IPS-18c (cell line): ENCODE measurements around the gene ZNF423.

ENCODE experiments used
- H3K4me3 ChIP-seq: 2 replicates; pipeline ENCODE4 v1.7.0; 2013; ENCODE audit warnings: low read depth, mild to moderate bottlenecking, low read length, moderate library complexity; ENCODE audit not compliant: insufficient read depth
- H3K9me3 ChIP-seq: one replicate; pipeline ENCODE4 v1.6.1; 2013; ENCODE audit warnings: mild to moderate bottlenecking, low read length, moderate library complexity; ENCODE audit not compliant: control insufficient read depth, insufficient read depth

The ZNF423 gene

GRCh38 chr16:49645263-49645662 is 210.6 kb downstream of the ZNF423 start:
- no peaks in the 10 kb centered on the region for H3K9me3 ChIP-seq

GRCh38 chr16:49644145-49644463 is 211.8 kb downstream of the ZNF423 start:
- no peak overlapping the region for H3K4me3 ChIP-seq
- no peaks in the 10 kb centered on the region for H3K9me3 ChIP-seq

More at GRCh38 chr16:49645263-49645662, 210.6 kb downstream of the ZNF423 start:
- no peak overlapping the region for H3K4me3 ChIP-seq

- H3K9me3 ChIP-seq = no peaks in the 10 kb centered on the region
- H3K4me3 ChIP-seq = no peak overlapping the region
Observed at GRCh38 chr16:49643429-49644144, 212.3 kb downstream of the ZNF423 start.

GRCh38 chr16:49641250-49641649 is 214.7 kb downstream of the ZNF423 start:
- no peak overlapping the region for H3K4me3 ChIP-seq
- H3K9me3 ChIP-seq = no peaks in the 10 kb centered on the region

GRCh38 chr16:49640581-49640980 is 215.3 kb downstream of the ZNF423 start:
- no peak overlapping the region for H3K4me3 ChIP-seq
- H3K9me3 ChIP-seq = no peaks in the 10 kb centered on the region

- H3K4me3 ChIP-seq = no peak overlapping the region
Observed at GRCh38 chr16:49639739-49640431, 216.0 kb downstream of the ZNF423 start.

GRCh38 chr16:49638673-49639610 is 217.0 kb downstream of the ZNF423 start:
- Histone ChIP-seq H3K9me3 (no peaks in the 10 kb centered on the region), H3K4me3 (no peak overlapping the region)

More at GRCh38 chr16:49639739-49640431, 216.0 kb downstream of the ZNF423 start:
- no peaks in the 10 kb centered on the region for H3K9me3 ChIP-seq

- H3K9me3 ChIP-seq = no peaks in the 10 kb centered on the region
- H3K4me3 ChIP-seq = no peak overlapping the region
Observed at GRCh38 chr16:49637933-49638672, 217.8 kb downstream of the ZNF423 start.

GRCh38 chr16:49637511-49637910 is 218.4 kb downstream of the ZNF423 start:
- Histone ChIP-seq H3K4me3 (no peak overlapping the region), H3K9me3 (no peaks in the 10 kb centered on the region)

GRCh38 chr16:49636608-49637007 is 219.3 kb downstream of the ZNF423 start:
- H3K4me3 ChIP-seq = no peak overlapping the region

GRCh38 chr16:49635591-49636581 is 220.0 kb downstream of the ZNF423 start:
- no peak overlapping the region for H3K4me3 ChIP-seq
- no peaks in the 10 kb centered on the region for H3K9me3 ChIP-seq

More at GRCh38 chr16:49636608-49637007, 219.3 kb downstream of the ZNF423 start:
- H3K9me3 ChIP-seq = no peaks in the 10 kb centered on the region

GRCh38 chr16:49635009-49635350 is 220.9 kb downstream of the ZNF423 start:
- Histone ChIP-seq H3K4me3 (no peak overlapping the region), H3K9me3 (no peaks in the 10 kb centered on the region)

GRCh38 chr16:49634235-49635008 is 221.5 kb downstream of the ZNF423 start:
- Histone ChIP-seq H3K9me3 (peaks cover under 1% of the 10 kb centered on the region), H3K4me3 (no peak overlapping the region)

- H3K9me3 ChIP-seq = peaks cover 2% of the 10 kb centered on the region
Observed at GRCh38 chr16:49632795-49633184, 223.1 kb downstream of the ZNF423 start.

GRCh38 chr16:49632086-49632794 is 223.7 kb downstream of the ZNF423 start:
- Histone ChIP-seq H3K9me3 (peaks cover 2% of the 10 kb centered on the region), H3K4me3 (no peak overlapping the region)

More at GRCh38 chr16:49632795-49633184, 223.1 kb downstream of the ZNF423 start:
- no peak overlapping the region for H3K4me3 ChIP-seq
